Measurements from ENCODE around the gene TMEM87A.
A peak's percentile ranks its signal among the peaks of the same experiment; 100 is the strongest.

The TMEM87A gene

DNA sequence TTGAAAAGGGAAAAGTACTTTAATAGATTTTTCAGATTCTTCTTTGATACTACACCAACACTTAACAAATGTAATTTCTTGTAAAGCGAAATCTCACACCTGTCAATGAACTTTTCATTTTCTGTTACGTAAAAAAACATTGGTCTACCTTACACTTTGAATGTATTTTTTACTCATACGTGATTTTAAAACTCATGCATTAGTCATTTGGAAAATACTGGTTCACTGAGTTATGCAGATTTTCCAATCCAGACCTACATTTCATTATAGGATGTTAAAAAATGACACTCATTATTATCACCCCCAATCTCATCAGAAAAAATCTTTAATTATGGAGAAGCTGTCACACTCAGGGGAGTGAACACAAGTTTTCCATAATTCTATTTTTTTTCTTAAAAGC, 79.8 kb downstream of the TMEM87A start:
- no peak for DNase-seq (ENCODE audit: extremely low spot score)
- POLR2A ChIA-PET = no interaction called here
- TF ChIP-seq, protein P1, sequence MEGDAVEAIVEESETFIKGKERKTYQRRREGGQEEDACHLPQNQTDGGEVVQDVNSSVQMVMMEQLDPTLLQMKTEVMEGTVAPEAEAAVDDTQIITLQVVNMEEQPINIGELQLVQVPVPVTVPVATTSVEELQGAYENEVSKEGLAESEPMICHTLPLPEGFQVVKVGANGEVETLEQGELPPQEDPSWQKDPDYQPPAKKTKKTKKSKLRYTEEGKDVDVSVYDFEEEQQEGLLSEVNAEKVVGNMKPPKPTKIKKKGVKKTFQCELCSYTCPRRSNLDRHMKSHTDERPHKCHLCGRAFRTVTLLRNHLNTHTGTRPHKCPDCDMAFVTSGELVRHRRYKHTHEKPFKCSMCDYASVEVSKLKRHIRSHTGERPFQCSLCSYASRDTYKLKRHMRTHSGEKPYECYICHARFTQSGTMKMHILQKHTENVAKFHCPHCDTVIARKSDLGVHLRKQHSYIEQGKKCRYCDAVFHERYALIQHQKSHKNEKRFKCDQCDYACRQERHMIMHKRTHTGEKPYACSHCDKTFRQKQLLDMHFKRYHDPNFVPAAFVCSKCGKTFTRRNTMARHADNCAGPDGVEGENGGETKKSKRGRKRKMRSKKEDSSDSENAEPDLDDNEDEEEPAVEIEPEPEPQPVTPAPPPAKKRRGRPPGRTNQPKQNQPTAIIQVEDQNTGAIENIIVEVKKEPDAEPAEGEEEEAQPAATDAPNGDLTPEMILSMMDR (IDR thresholded peaks at IDR 0.05; ENCODE audit: control extremely low read depth, extremely low read depth, low read depth, missing control alignments) = no peak
- CTCF ChIA-PET = interaction anchor here (1.4 kb wide), 1 partner anchor 15 kb away, joined by 5 read pairs; the partner anchor contains the start of gene VPS39

DNA sequence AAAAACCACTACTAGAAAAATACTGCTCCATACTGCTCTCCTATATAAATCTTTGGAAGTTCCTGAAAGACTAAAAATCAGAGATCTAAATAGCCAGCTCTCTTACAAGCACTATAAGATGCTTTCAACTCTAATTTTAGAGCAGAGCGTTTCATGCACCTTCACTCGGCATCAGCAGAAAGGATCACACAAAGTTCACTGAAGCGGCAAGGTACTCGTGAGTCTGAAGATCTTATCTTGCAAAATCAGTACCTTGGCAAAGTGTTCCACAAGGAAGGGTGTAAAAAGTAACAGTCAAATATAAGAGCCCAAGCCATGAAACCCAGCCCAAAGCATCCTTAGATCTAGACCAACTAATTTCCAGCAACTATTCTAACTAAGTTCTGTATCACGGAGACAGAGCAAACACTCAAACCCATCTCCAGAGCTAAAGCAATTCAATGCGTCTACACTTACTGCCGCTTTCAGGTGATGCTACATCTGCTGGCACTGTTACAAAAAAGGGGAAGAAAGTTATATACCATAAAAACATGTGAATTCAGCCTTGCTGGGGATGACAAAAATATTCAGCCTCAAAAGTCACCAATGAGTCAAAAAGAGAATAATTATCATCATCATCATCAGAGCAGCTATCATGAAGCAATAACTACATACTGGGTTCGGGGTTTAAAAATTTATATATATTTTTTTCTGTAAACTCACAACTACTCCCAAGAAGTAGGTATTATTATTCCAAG, 81.5 kb downstream of the TMEM87A start:
- POLR2A ChIA-PET = no interaction called here
- DNase-seq (ENCODE audit: extremely low spot score) = no peak
- CTCF ChIA-PET = no interaction called here
- TF ChIP-seq, protein P1 (IDR thresholded peaks at IDR 0.05; ENCODE audit: control extremely low read depth, extremely low read depth, low read depth, missing control alignments) = no peak

DNA sequence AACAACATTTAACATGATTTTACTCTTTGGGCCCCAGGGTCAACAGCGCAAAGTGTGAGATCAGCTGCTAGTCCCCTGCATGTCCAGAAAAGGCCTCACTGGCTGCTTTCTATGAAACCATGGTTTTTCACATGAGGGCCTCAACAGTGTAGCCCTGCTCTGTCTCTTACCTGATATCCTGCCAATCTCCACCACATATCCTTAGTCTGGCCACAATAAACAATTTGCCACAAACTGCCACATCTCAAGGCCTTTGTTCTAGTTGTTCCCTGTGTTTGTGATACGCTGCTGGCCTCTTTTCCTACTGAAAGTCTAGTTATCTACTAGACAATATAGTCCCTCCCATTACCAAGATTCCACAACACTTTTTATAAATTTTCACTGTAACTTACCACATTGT, 82.9 kb downstream of the TMEM87A start:
- TF ChIP-seq, protein P1 (IDR thresholded peaks at IDR 0.05; ENCODE audit: control extremely low read depth, extremely low read depth, low read depth, missing control alignments) = no peak
- no peak for DNase-seq (ENCODE audit: extremely low spot score)
- CTCF ChIA-PET = interaction anchor here (1.2 kb wide), 1 partner anchor 9 kb away, joined by 4 read pairs; no protein-coding TSS in a partner anchor
- POLR2A ChIA-PET = no interaction called here

DNA sequence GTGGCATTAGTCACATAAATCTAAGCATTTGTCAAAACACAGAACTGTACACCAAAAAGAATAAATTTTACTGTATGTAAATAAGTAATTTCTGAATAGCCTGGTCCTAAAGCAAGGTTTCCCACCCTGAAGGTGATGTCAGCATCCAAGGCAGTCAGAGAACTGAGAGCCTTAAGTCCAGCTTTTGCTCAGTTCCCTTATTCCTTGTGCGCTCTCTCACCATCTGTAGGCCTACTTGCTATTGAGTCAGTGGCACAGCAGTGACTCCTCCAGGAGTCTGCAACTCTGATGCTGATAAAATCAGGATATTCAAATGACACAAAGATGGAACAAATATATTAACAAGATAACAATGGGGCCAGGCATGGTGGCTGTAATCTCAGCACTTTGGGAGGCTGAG, 87.4 kb downstream of the TMEM87A start:
- CTCF ChIA-PET = interaction anchor here (1.0 kb wide), 1 partner anchor 14 kb away, joined by 3 read pairs; no protein-coding TSS in a partner anchor
- TF ChIP-seq, protein P1 (IDR thresholded peaks at IDR 0.05; ENCODE audit: control extremely low read depth, extremely low read depth, low read depth, missing control alignments) = no peak
- POLR2A ChIA-PET = no interaction called here
- DNase-seq (ENCODE audit: extremely low spot score) = no peak

DNA sequence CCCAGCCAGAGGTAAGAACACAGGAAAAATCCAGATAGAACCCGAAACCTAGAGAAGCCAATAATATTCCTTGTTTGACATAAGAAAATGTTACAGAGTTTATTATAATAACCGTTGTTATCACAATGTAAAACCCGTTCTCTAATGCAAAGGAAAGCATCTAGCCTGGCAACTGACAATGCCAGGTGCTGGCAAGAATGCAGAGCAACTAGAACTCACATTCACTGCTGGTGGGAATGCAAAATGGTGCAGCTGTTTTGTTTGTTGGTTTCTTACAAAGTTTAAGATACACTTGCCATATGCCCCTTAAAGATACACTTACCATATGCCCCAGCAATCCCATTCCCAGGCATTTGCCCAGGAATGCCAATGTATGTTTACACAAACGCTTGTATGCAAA, 88.5 kb downstream of the TMEM87A start:
- ChIA-PET CTCF (interaction anchor here (1.0 to 1.5 kb wide), 5 partner anchors 13 to 412 kb away, joined by 3 read pairs; no protein-coding TSS in a partner anchor), POLR2A (no interaction called here)
- TF ChIP-seq, protein P1 (IDR thresholded peaks at IDR 0.05; ENCODE audit: control extremely low read depth, extremely low read depth, low read depth, missing control alignments) = no peak
- no peak for DNase-seq (ENCODE audit: extremely low spot score)

DNA sequence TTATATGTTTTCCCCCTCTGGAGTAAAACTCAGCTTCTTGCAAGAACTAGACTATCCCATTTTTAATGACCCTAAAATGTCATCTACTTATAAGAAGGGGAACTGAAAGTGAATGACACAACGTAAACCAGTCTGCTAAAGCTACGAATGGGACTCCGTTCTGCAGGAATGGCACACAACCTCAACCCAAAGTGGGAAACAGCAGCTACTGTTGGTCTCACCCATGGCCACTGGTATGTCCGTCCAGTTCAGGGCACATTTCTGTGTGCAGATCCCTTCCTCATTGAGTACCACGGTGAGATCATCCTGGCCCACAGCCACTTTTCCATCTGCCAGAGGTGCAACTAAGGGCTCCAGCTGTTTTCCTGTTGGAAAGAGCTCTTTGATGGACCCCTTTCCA, 88.9 kb downstream of the TMEM87A start:
- ChIA-PET POLR2A (no interaction called here), CTCF (interaction anchor here (1.0 to 1.5 kb wide), 4 partner anchors 15 to 411 kb away, joined by 3 read pairs; no protein-coding TSS in a partner anchor)
- TF ChIP-seq, protein P1 (IDR thresholded peaks at IDR 0.05; ENCODE audit: control extremely low read depth, extremely low read depth, low read depth, missing control alignments) = no peak
- DNase-seq (ENCODE audit: extremely low spot score) = peak; percentile 31

Data from GM10248 (cell line).